Measurements from ENCODE around the gene GPSM1.

DNA sequence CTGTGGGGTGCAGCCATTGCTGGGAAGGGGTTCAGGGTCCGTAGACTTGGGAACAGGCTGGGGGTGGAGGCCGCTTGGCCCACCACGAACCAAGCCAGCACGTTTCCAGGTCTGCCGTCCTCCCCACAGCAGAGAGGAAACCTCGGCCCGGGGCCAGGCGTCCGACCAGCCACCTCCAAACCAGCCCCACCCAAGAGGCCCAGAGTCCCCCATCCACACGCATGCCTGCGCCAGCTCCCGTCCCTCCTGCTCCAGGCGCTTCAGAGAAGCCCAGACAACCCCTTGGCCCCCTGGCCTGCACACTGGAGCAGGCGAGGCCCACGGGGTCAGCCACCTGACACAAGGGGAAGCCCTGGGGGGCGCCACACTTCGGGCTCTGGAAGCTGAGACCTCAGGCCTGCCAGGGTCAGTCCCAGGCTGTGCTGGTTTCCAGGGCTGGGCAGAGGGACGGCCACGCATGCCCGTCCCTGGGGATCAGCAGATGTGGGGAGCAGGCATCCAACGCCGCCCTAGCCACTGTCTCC is 29.9 kb downstream of the GPSM1 start:
- TF ChIP-seq, protein P1, sequence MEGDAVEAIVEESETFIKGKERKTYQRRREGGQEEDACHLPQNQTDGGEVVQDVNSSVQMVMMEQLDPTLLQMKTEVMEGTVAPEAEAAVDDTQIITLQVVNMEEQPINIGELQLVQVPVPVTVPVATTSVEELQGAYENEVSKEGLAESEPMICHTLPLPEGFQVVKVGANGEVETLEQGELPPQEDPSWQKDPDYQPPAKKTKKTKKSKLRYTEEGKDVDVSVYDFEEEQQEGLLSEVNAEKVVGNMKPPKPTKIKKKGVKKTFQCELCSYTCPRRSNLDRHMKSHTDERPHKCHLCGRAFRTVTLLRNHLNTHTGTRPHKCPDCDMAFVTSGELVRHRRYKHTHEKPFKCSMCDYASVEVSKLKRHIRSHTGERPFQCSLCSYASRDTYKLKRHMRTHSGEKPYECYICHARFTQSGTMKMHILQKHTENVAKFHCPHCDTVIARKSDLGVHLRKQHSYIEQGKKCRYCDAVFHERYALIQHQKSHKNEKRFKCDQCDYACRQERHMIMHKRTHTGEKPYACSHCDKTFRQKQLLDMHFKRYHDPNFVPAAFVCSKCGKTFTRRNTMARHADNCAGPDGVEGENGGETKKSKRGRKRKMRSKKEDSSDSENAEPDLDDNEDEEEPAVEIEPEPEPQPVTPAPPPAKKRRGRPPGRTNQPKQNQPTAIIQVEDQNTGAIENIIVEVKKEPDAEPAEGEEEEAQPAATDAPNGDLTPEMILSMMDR (IDR thresholded peaks at IDR 0.05): no peak
- TF ChIP-seq POLR2A (IDR thresholded peaks at IDR 0.05): no peak
